Spinal cord (tissue), 10 donors: Measurements from ENCODE around the gene CS. TPM values are rescaled to one million over a fixed set of nuclear protein-coding genes. Genes with fewer than 3 reads are reported as not detected.

Experiments
- DNase-seq, 6 donors: peaks; one replicate each; pipeline versions ENCODE4 v3.0.0 to v3.0.0-alpha.2; 2013 to 2015; ENCODE audit warnings: low spot score in 6 of 6, low read depth in 4 of 6
- H3K27ac ChIP-seq: one replicate; pipeline ENCODE4 v1.5.1; 2013; ENCODE audit warnings: low read depth, low read length, control low read depth
- H3K27me3 ChIP-seq: one replicate; pipeline ENCODE4 v1.6.1; 2013; ENCODE audit warnings: low read length; ENCODE audit not compliant: control insufficient read depth, insufficient read depth
- H3K36me3 ChIP-seq: one replicate; pipeline ENCODE4 v1.6.1; 2013; ENCODE audit warnings: low read length; ENCODE audit not compliant: control insufficient read depth, insufficient read depth
- H3K4me1 ChIP-seq: one replicate; pipeline ENCODE4 v1.6.1; 2013; ENCODE audit warnings: low read length; ENCODE audit not compliant: control insufficient read depth, insufficient read depth
- H3K4me3 ChIP-seq: one replicate; pipeline ENCODE4 v1.5.1; 2013; ENCODE audit warnings: low read depth, low read length, control low read depth
- H3K9me3 ChIP-seq: one replicate; pipeline ENCODE4 v1.6.1; 2013; ENCODE audit warnings: low read length; ENCODE audit not compliant: control insufficient read depth, insufficient read depth
- WGBS: methylation state at CpG from one replicate; pipeline ENCODE4 v1.1.5; 2013; ENCODE audit warnings: missing lambda C conversion rate; ENCODE audit not compliant: insufficient coverage; 5-methylcytosine and 5-hydroxymethylcytosine counted together
- polyA plus RNA-seq, 2 donors: library from polyadenylated mRNA; unstranded; fragments of 120-200 nt; gene quantifications; one replicate each; pipeline ENCODE4 v1.2.1, GENCODE V29; 2013; ENCODE audit not compliant: insufficient read length in 2 of 2
- total RNA-seq, 2 donors: library from RNA; depleted of rRNA in 1 of 2; stranded (reverse); fragments of 120-200 nt in 1 of 2; fragments of >200 nt in 1 of 2; gene quantifications; one replicate each; pipeline versions ENCODE4 v1.2.3 to v1.2.4, GENCODE V29; 2013 to 2014
- donor health status: healthy.

CS gene
- total and polyA plus RNA-seq, 4 donors: 79.6 to 202 (median 187) TPM

DNA sequence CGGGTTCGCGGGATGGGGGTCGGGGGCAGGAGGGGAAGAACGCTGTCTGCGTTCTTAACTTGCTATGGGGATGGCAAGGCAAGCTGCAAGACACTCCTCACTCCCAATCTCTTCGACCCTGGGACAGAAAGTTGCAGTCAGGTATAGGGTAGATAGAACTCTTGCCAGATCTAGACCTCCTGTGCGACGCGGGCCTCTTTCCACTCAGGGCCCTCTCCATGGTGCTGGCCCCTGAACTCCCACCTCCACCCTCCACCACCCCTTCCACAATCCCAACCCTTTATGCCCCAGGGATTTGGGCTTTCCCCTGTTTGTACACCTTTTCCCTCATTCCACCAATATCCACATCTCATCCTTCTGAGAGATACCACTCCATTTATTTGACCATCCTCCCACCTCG is 75.2 kb downstream of the CS start:
- no peak for DNase-seq
- Histone ChIP-seq H3K27me3 (no peaks in the 10 kb centered on the region), H3K4me1 (peaks cover 46% of the 10 kb centered on the region), H3K36me3 (peaks cover 15% of the 10 kb centered on the region), H3K27ac (no peak overlapping the region), H3K4me3 (peak overlapping the region; percentile 78), H3K9me3 (no peaks in the 10 kb centered on the region)
- WGBS: 96% methylated on average over 2 of the region's 11 CpGs

DNA sequence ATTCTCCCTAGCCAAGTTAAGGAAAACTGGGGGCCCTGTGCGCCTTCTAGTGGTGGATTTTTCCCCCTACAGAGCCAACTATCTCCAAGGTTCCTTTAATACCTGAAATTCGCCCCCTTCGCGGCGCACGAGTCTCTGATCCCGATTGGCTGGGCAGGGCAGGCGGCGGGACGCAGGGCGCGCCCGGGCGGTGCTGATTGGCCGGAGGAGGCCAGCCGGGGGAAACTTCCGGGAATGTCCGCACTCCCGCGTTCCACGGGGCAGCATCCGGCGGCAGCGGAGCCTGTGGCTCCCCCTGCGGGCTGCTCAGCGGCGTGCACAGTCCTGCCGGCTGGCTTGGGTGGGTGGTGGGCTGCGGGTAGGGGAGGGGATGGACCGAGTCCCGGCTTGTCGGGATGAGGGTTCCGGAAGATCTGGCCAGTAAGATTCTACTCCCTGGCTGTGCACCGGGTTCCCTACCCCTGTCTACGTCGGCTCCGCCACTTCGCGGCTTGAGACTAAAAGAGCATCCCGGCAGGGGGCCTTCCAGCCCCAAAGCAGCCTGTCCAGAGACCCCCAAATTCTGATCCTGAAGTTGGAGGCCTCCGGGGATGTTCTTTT is 75.9 kb downstream of the CS start, which contains the start of gene NABP2:
Gene NABP2, plus strand, starts transcription at position 241 of the 600 bp plus-strand sequence. CDS start 515 bp downstream, outside the sequence.
- under 1% methylated on average over 41 of the region's 41 CpGs for WGBS

DNA sequence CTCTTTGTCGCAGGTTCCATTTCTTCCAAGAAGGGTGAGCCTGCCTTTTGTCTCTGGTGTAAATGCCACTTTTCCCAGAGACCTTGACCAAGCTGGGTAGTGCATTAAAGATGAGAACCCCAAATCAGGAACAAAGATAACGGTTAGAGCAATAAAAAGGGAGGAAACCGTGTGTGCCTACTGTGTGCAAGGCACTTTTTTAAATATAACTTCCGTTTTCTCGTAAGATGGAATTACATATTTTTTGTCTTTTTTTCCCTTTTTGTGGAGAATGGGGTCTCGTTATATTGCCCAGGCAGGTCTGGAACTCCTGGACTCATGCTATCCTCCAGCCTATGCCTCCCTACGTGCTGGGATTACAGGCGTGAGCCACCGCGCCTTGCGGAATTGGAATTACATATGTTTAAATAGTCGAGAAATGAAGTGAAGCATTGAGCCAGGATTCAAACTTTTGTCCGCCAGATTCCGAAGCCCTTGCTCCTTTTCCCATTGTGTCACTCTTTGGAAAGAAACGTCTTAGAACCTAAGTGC is 76.5 kb downstream of the CS start:
- Histone ChIP-seq H3K36me3 (peaks cover 13% of the 10 kb centered on the region), H3K9me3 (no peaks in the 10 kb centered on the region), H3K4me1 (peaks cover 48% of the 10 kb centered on the region), H3K4me3 (peak overlapping the region; percentile 78), H3K27me3 (no peaks in the 10 kb centered on the region), H3K27ac (peak overlapping the region; percentile 91)
- 0% methylated on average over 3 of the region's 15 CpGs for WGBS
- no peak for DNase-seq

More for the DNA sequence above, 75.9 kb downstream of the CS start, which contains the start of gene NABP2:
- no peaks in the 10 kb centered on the region for H3K27me3 ChIP-seq
- peaks cover 48% of the 10 kb centered on the region for H3K4me1 ChIP-seq
- peak within 1 kb of the TSS; percentile 91 for H3K27ac ChIP-seq
- no peaks in the 10 kb centered on the region for H3K9me3 ChIP-seq
- H3K4me3 ChIP-seq: peak within 1 kb of the TSS; percentile 78
- DNase-seq: peak; percentile 87 to 99 (median 96)
- H3K36me3 ChIP-seq: peaks cover 15% of the 10 kb centered on the region

DNA sequence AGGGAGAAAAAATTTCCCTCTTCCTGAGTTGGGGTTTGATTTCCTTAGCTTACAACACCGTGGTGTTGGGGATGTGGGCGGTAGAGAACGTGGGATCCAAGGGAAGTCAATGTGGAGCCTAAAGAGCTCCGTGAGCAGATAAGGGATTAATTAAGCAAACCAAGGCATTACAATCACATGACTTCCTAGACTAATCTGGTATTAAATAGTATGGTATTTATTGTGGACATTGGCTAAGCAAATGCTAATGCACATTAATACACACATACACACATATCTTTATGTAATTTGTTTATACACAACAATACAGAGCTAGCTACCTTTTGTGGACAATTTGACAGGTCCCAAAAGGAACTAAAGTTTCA is 77.6 kb downstream of the CS start:
- Histone ChIP-seq H3K27me3 (no peaks in the 10 kb centered on the region), H3K4me3 (peak overlapping the region; percentile 96), H3K4me1 (peaks cover 48% of the 10 kb centered on the region), H3K36me3 (peaks cover 12% of the 10 kb centered on the region), H3K9me3 (no peaks in the 10 kb centered on the region), H3K27ac (peak overlapping the region; percentile 100)
- peak in 1 of 6 donors; percentile 13 for DNase-seq
- WGBS: no CpG with 5 or more reads among the region's 4 CpGs

DNA sequence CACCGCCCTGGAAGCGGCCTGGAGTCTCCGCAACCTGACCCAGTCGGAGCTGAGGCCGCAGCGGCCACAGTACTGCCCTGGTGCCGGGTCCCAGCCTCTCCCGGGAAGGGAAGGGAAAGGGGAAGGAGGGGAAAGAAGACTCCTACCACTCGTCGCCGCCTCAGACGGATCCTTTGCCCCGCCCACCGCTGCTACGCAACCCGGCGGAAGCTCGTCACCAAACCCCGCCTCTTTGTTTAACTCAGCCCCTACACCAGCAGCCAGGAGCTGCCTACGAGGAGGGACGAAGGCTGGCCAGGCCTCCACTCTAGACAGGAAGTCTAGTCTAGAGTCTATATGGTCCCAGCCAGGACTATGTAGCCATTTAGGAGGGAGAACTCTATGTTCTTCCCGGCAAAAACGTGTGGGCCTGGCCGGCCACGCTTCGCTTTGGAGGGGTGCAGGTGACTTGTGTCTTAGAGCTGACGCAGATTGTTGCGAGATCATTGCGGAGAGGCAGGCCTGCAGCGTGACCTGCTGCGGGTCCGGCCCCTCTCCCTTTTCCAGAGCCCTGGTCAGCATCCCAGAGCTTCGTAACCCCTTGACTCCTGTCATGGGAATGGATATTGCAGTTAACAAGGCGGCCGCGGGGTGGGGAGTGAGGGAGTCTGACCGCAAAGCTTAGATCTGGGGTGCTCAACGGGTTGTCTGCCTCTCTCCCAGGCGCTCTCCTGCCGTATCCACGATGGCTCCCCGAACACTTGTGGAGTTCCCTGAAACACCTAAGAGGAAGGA is 78.2 kb downstream of the CS start, which contains the start of gene RNF41:
Gene RNF41, minus strand, starts transcription at position 166 of the 774 bp plus-strand sequence. CDS start 7,875 bp downstream, outside the sequence.
- Histone ChIP-seq H3K27me3 (no peaks in the 10 kb centered on the region), H3K4me1 (peaks cover 48% of the 10 kb centered on the region), H3K27ac (peak within 1 kb of the TSS; percentile 100), H3K36me3 (peaks cover 16% of the 10 kb centered on the region), H3K4me3 (peak within 1 kb of the TSS; percentile 96), H3K9me3 (no peaks in the 10 kb centered on the region)
- peak; percentile 90 to 99 (median 94) for DNase-seq
- WGBS: 2% methylated on average over 31 of the region's 42 CpGs

Other genes with a start within 250 kb of the CS start
- 10 to 100 TPM; 41.1 to 73.9 TPM for gene ERBB3, start 220.2 kb downstream of the CS start, total RNA-seq
- 10 to 100 TPM; 70.1 to 95.1 TPM for gene ERBB3, start 220.2 kb downstream of the CS start, polyA plus RNA-seq
- gene PA2G4, start 195.8 kb downstream of the CS start, total RNA-seq: 100 to 1,000 TPM in 1 of 2 donors, 10 to 100 TPM in 1; 63.6 to 106 TPM
- gene PA2G4, start 195.8 kb downstream of the CS start, polyA plus RNA-seq: 100 to 1,000 TPM; 123 to 126 TPM
- 1,000 to 10,000 TPM in 1 of 2 donors, 100 to 1,000 TPM in 1; 970 to 5,681 TPM for gene RPL41, start 183.7 kb downstream of the CS start, total RNA-seq
- gene RPL41, start 183.7 kb downstream of the CS start, polyA plus RNA-seq: 1,000 to 10,000 TPM; 2,766 to 3,172 TPM
- gene ZC3H10, start 182.1 kb downstream of the CS start, total RNA-seq: 1 to 10 TPM; 5.2 to 7.1 TPM
- gene ZC3H10, start 182.1 kb downstream of the CS start, polyA plus RNA-seq: 1 to 10 TPM; 4.1 to 6.0 TPM
- gene ESYT1, start 172.1 kb downstream of the CS start, total RNA-seq: 10 to 100 TPM; 72.6 to 76.6 TPM
- gene ESYT1, start 172.1 kb downstream of the CS start, polyA plus RNA-seq: 10 to 100 TPM; 42.6 to 49.7 TPM
- 100 to 1,000 TPM in 1 of 2 donors, 10 to 100 TPM in 1; 69.4 to 199 TPM for gene MYL6B, start 147.7 kb downstream of the CS start, total RNA-seq
- 100 to 1,000 TPM; 276 to 287 TPM for gene MYL6B, start 147.7 kb downstream of the CS start, polyA plus RNA-seq
- 1,000 to 10,000 TPM in 1 of 2 donors, 100 to 1,000 TPM in 1; 887 to 2,396 TPM for gene MYL6, start 142.0 kb downstream of the CS start, total RNA-seq
- gene MYL6, start 142.0 kb downstream of the CS start, polyA plus RNA-seq: 1,000 to 10,000 TPM; 1,367 to 1,524 TPM
- 100 to 1,000 TPM in 1 of 2 donors, 10 to 100 TPM in 1; 66.2 to 104 TPM for gene SMARCC2, start 110.8 kb downstream of the CS start, total RNA-seq
- 100 to 1,000 TPM; 141 to 143 TPM for gene SMARCC2, start 110.8 kb downstream of the CS start, polyA plus RNA-seq
- 10 to 100 TPM; 58.0 to 75.1 TPM for gene RNF41, start 78.4 kb downstream of the CS start, total RNA-seq
- gene RNF41, start 78.4 kb downstream of the CS start, polyA plus RNA-seq: 10 to 100 TPM; 51.5 to 56.7 TPM
- gene NABP2, start 76.0 kb downstream of the CS start, total RNA-seq: 10 to 100 TPM; 20.8 to 45.5 TPM
- gene NABP2, start 76.0 kb downstream of the CS start, polyA plus RNA-seq: 10 to 100 TPM; 46.3 to 48.3 TPM
- gene SLC39A5, start 70.3 kb downstream of the CS start, total RNA-seq: under 1 TPM in 1 of 2 donors, not detected in 1; 0.66 TPM
- gene SLC39A5, start 70.3 kb downstream of the CS start, polyA plus RNA-seq: 1 to 10 TPM in 1 of 2 donors, under 1 TPM in 1; 0.60 to 1.9 TPM
- 10 to 100 TPM; 20.9 to 23.2 TPM for gene ANKRD52, start 41.9 kb downstream of the CS start, total RNA-seq
- 10 to 100 TPM; 42.7 to 54.7 TPM for gene ANKRD52, start 41.9 kb downstream of the CS start, polyA plus RNA-seq
- gene COQ10A, start 33.4 kb downstream of the CS start, total RNA-seq: 10 to 100 TPM; 13.4 to 19.0 TPM
- gene COQ10A, start 33.4 kb downstream of the CS start, polyA plus RNA-seq: 10 to 100 TPM; 24.9 to 29.9 TPM
- gene CNPY2, start 15.7 kb upstream of the CS start, total RNA-seq: 100 to 1,000 TPM in 1 of 2 donors, 10 to 100 TPM in 1; 46.7 to 163 TPM
- 100 to 1,000 TPM; 144 to 145 TPM for gene CNPY2, start 15.7 kb upstream of the CS start, polyA plus RNA-seq
- 10 to 100 TPM; 41.0 to 74.1 TPM for gene PAN2, start 33.7 kb upstream of the CS start, total RNA-seq
- gene PAN2, start 33.7 kb upstream of the CS start, polyA plus RNA-seq: 10 to 100 TPM; 55.0 to 74.9 TPM
- gene IL23A, start 38.6 kb upstream of the CS start, total RNA-seq: under 1 TPM in 1 of 2 donors, not detected in 1; 0.22 TPM
- gene IL23A, start 38.6 kb upstream of the CS start, polyA plus RNA-seq: under 1 TPM; 0.46 to 0.80 TPM
- gene STAT2, start 59.8 kb upstream of the CS start, total RNA-seq: 100 to 1,000 TPM; 120 to 145 TPM
- gene STAT2, start 59.8 kb upstream of the CS start, polyA plus RNA-seq: 100 to 1,000 TPM in 1 of 2 donors, 10 to 100 TPM in 1; 72.4 to 120 TPM
- gene APOF, start 62.5 kb upstream of the CS start, total RNA-seq: not detected
- under 1 TPM in 1 of 2 donors, not detected in 1; 0.12 TPM for gene APOF, start 62.5 kb upstream of the CS start, polyA plus RNA-seq
- 10 to 100 TPM; 10.1 to 10.6 TPM for gene TIMELESS, start 149.1 kb upstream of the CS start, total RNA-seq
- gene TIMELESS, start 149.1 kb upstream of the CS start, polyA plus RNA-seq: 10 to 100 TPM; 20.4 to 24.8 TPM
- under 1 TPM in 1 of 2 donors, not detected in 1; 0.30 TPM for gene MIP, start 154.3 kb upstream of the CS start, total RNA-seq
- under 1 TPM in 1 of 2 donors, not detected in 1; 0.60 TPM for gene MIP, start 154.3 kb upstream of the CS start, polyA plus RNA-seq
- 1 to 10 TPM; 1.7 to 3.8 TPM for gene SPRYD4, start 168.2 kb upstream of the CS start, total RNA-seq
- 1 to 10 TPM; 2.7 to 5.1 TPM for gene SPRYD4, start 168.2 kb upstream of the CS start, polyA plus RNA-seq
- gene GLS2, start 187.8 kb upstream of the CS start, total RNA-seq: 10 to 100 TPM in 1 of 2 donors, 1 to 10 TPM in 1; 3.1 to 10.5 TPM
- 10 to 100 TPM in 1 of 2 donors, 1 to 10 TPM in 1; 9.6 to 10.8 TPM for gene GLS2, start 187.8 kb upstream of the CS start, polyA plus RNA-seq
- gene RBMS2, start 221.5 kb upstream of the CS start, total RNA-seq: 10 to 100 TPM; 12.3 to 19.8 TPM
- gene RBMS2, start 221.5 kb upstream of the CS start, polyA plus RNA-seq: 10 to 100 TPM; 13.0 to 23.7 TPM